Prostate gland (tissue), 2 donors: ENCODE measurements around the gene ASH1L.

Experiments
- POLR2A ChIP-seq: fragments of 450-650 bp; IDR thresholded peaks from one replicate; pipeline ENCODE4 v1.6.1; 2016; ENCODE audit warnings: antibody characterized with exemption, mild to moderate bottlenecking
- POLR2AphosphoS5 ChIP-seq: sonication (generic); formaldehyde crosslinking; IDR thresholded peaks from one replicate; pipeline ENCODE4 v1.6.1; 2017; ENCODE audit warnings: antibody characterized with exemption
- TF ChIP-seq, protein P1 (sequence below), 4 experiments: fragments of 200-600 bp in 2 of 4; fragments of 450-650 bp in 2 of 4; sonication (generic) in 2 of 4; IDR thresholded peaks; 1 replicate in 3 of 4; 2 replicates in 1 of 4; pipeline ENCODE4 v1.5.1; 2016 to 2019; ENCODE audit warnings: antibody characterized with exemption in 4 of 4, mild to moderate bottlenecking in 2 of 4, moderate library complexity in 2 of 4

DNA sequence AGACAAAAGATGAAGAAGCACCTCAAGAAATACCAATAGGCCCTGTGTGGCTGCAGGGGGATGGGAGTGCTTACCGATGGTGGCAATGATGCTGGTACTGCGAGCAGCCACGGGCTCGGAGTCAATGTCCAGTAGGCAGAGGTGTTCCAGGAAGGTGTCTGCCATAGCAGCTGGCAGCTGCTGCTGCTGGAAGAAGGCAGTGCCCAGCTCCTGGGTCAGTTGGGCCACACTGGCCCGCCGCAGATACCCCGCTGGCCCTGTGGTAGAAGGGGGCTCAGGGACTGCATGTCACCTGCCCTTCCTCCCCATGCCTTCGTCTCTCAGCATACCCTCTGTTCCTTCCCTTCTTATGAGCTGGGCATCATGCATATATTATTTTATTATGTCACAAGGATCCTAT is 262.6 kb downstream of the ASH1L start:
- TF ChIP-seq, protein P1, sequence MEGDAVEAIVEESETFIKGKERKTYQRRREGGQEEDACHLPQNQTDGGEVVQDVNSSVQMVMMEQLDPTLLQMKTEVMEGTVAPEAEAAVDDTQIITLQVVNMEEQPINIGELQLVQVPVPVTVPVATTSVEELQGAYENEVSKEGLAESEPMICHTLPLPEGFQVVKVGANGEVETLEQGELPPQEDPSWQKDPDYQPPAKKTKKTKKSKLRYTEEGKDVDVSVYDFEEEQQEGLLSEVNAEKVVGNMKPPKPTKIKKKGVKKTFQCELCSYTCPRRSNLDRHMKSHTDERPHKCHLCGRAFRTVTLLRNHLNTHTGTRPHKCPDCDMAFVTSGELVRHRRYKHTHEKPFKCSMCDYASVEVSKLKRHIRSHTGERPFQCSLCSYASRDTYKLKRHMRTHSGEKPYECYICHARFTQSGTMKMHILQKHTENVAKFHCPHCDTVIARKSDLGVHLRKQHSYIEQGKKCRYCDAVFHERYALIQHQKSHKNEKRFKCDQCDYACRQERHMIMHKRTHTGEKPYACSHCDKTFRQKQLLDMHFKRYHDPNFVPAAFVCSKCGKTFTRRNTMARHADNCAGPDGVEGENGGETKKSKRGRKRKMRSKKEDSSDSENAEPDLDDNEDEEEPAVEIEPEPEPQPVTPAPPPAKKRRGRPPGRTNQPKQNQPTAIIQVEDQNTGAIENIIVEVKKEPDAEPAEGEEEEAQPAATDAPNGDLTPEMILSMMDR (IDR thresholded peaks at IDR 0.05), result no peak
- no peak for TF ChIP-seq POLR2A
- no peak for TF ChIP-seq POLR2AphosphoS5
